ENCODE measurements around the gene NOL4L.

- TF ChIP-seq GLIS3 (CRISPR knock-in tag; IDR thresholded peaks at IDR 0.05) (no peak), ZNF8 (CRISPR knock-in tag; IDR thresholded peaks at IDR 0.05) (no peak), TOX (CRISPR knock-in tag; IDR thresholded peaks at IDR 0.05; ENCODE audit: borderline replicate concordance) (no peak)
Observed at GRCh38 chr20:32567384-32568178, 17.6 kb downstream of the NOL4L start.

Data from SK-N-SH treated with all-trans-retinoic acid at 6 μM for 48 hours (cell line).